ENCODE data around the gene ATP6V0E1.
"Not testable (repeated sequence)": the region's sequence is repeated elsewhere in the genome, so short reads cannot be mapped to it uniquely, and the experiment has no call there.

Gene ATP6V0E1

DNA sequence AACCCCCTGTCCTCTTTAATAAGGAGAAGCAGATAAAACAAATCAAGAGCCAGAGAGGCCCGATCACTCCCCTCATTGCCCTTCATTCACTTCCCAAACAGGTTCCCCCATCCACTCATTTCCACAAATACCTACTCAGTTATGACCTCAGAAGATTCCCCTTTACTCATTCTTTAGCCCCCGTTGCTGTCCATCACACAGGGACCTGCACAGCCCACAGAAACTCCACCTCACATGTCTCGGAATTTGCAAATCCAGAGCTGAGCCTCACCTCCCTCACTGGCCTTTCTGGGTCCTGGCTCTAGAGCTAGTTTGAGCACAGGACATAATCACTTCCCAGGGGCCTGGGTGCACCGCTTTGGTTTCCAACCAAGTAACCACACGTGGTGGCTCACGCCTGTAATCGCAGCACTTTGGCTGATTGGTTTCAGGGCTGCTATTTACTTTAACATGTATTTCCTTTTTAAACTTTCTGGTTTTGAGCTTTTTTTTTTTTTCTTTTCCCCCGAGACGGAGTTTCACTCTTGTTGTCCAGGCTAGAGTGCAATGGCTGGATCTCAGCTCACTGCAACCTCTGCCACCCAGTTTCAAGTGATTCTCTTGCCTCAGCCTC is 17.8 kb downstream of the ATP6V0E1 start:
- DNase-seq (ENCODE audit: extremely low read depth in 1 of 2, low read depth in 1 of 2): no peak

DNA sequence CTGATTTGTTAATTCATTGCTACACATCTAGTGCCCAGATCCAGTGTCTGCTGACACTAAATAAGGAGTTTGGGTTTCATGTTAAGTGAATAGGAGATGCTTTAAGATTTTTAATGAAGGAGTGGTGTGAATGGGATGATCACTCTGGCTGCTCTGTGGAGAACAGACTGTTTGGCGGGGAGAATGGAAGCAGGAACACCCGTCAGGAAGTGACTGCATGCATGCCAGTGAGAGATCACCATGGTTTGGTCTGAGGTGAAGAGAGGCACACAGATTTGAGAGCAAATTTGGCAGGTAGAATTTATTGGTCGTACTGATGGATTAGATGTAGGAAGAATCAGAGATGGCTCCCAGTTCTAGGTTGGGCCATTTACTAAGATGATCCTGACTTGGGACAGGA is 19.8 kb downstream of the ATP6V0E1 start:
- no peak for DNase-seq (ENCODE audit: extremely low read depth in 1 of 2, low read depth in 1 of 2)

DNA sequence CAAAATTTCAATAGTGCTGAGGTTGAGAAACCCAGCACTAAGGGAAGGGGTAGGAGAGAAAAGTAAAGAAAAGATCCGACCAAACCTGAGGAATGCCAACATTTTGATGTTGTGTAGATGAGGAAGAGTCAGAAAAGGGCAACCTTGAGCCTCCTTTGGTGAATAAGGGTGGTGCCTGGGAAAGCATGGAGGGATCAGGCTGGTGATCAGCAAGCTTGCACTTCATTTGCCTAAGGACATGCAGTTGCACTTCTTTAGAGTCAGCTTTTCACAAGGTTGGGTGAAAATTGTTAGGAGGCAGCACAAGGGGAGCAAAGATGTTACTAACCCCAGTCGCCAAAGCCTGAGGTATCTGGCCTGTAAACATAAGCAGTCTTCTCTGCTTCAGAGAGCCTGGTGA is 20.4 kb downstream of the ATP6V0E1 start:
- no peak for DNase-seq (ENCODE audit: extremely low read depth in 1 of 2, low read depth in 1 of 2)

DNA sequence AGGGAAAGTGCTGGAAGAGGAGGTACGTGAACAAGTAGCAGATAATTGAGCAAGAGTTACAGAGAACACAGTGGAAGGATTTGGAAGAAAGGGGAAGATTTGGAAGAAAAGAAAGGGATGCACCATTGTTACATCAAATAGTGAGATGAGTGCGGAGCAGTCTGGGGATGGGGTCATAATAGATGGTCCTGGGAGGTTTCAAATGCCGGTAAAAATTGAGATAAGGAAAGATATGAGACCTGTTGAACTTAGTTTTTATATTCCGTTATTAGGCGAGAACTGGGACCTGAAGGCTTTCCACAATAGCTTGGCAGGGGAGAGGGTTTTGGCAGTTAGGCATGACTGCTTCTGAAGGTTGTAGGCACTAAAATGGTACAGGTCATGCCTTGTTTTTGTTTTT is 20.9 kb downstream of the ATP6V0E1 start:
- DNase-seq (ENCODE audit: extremely low read depth in 1 of 2, low read depth in 1 of 2): no peak

DNA sequence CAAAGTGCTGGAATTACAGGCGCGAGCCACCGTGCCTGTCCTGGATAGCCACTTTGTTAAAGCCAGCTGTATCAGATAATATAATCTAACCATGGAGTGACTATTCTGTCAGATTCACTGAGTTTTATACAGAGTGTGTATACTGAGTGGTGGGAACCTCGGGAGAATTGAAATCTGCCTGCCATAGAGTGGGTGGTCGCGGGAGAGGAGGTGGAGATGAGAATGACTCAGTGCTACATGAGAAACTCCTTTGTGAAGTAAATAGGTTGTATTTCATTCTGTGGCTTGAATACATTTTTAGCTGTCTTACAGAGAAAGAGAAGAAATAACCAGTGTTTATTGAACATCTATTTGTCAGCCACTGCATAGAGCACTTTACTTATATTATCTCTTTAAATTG is 26.4 kb downstream of the ATP6V0E1 start:
- no peak for DNase-seq (ENCODE audit: extremely low read depth in 1 of 2, low read depth in 1 of 2)

DNA sequence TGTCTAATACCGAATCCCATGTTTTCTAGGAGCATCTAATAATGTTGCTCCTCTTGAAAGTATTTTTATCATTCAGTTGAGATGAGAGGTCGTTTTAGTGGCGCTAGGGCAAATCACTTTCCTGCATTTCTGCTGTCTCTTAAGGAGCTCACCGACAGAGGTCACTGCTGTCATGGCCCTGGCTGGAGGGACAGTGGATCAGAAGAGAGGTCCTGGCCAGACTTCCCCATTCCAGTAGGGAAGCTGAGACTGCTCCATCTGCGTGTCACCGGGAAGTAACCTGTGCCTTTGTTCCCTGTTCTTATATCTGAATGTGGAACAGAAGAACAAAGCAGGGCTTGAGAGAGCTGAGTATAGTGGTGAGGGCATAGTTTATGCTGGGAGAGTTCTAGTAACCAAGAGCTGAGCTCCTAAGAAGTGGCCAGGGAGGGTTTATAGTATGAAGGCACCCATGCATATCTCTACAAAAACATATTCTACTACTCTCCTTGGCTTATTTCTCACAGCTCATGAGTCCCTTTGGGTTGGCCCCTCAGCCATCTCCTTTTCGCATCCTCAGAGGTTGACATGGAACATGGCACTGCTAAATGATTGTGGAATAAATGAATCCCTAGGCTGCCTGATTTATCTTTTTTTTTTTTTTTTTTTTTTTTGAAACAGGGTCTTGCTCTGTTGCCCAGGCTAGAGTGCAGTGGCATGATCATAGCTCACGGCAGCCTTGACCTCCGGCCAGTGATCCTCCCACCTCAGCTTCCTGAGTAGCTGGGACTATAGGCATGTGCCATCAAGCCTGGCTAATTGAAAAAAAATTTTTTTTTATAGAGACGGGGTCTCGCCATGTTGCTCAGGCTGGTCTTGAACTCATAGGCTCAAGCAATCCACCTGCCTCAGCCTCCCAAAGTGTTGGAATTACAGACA is 27.2 kb downstream of the ATP6V0E1 start:
- no peak for DNase-seq (ENCODE audit: extremely low read depth in 1 of 2, low read depth in 1 of 2)

DNA sequence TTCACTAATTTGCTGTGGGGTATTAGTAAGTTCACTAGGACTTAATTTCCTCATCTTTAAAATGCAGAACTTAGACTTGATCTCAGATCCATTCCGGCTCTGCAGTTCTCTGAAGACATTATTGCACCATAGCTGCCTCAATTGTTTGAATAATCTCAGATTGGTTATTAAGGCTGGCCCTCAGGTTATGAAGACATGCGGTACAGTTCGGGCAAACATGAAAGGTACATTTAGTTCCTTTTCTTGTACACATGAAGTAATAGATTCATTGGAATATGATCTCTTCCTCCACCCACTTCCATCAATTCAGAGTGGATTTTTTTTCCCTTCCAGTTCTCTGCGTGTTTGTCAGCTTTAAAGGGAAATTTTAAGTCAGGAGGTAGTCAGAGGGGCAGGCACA is 28.0 kb downstream of the ATP6V0E1 start:
- no peak for DNase-seq (ENCODE audit: extremely low read depth in 1 of 2, low read depth in 1 of 2)

DNA sequence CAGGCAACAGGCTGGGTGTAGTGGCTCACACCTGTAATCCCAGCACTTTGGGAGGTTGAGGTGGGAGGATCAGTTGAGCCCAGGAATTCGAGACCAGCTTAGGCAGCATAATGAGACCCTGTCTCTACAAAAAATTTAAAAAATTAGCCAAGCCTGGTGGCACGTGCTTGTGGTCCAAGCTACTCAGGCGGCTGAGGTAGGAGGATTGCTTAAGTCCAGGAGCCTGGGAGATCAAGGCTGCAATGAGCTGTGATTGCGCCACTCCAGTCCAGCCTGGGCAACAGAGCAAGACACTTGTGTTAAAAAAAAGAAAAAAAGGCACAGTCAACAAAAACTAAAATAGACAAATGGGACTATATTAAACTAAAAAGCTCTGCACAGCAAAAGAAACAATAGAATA is 29.3 kb downstream of the ATP6V0E1 start:
- no peak for DNase-seq (ENCODE audit: extremely low read depth in 1 of 2, low read depth in 1 of 2)

DNA sequence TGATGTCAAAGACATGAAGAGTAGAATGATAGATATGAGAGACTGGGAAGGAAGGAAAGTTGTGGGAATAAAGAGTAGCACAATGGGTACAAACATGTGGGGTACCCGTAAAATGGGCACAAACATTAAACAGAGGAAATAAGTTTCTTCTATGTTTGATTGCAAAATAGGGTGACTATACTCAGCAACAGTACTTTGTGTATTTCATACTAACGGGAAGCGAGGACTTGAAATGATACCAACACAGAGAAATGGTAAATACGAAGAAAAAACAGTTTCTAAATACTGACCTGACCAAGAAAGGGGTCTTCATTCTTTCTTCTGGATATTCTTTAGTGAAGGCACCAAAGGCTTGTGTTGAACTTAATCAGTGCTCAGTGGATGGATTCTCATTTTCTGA is 31.1 kb downstream of the ATP6V0E1 start:
- no peak for DNase-seq (ENCODE audit: extremely low read depth in 1 of 2, low read depth in 1 of 2)

DNA sequence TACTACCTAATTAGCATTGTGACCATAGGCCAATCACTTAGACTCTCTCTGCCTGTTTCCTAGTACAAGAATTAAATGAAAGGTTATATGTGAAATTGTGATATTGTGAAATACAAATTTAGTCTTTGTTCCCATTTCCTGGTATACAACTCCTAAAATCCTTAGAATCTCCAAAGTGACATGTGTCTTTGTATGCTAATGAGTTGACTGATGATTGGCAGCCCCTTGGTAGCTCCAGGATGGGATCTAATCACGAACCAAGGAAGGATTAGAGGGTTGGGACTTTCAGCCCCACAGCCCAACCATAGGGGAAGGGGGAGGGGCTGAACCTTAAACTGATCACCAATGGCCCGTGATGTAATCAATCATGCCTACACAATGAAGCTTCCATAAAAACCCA is 31.6 kb downstream of the ATP6V0E1 start:
- DNase-seq (ENCODE audit: extremely low read depth in 1 of 2, low read depth in 1 of 2): no peak

DNA sequence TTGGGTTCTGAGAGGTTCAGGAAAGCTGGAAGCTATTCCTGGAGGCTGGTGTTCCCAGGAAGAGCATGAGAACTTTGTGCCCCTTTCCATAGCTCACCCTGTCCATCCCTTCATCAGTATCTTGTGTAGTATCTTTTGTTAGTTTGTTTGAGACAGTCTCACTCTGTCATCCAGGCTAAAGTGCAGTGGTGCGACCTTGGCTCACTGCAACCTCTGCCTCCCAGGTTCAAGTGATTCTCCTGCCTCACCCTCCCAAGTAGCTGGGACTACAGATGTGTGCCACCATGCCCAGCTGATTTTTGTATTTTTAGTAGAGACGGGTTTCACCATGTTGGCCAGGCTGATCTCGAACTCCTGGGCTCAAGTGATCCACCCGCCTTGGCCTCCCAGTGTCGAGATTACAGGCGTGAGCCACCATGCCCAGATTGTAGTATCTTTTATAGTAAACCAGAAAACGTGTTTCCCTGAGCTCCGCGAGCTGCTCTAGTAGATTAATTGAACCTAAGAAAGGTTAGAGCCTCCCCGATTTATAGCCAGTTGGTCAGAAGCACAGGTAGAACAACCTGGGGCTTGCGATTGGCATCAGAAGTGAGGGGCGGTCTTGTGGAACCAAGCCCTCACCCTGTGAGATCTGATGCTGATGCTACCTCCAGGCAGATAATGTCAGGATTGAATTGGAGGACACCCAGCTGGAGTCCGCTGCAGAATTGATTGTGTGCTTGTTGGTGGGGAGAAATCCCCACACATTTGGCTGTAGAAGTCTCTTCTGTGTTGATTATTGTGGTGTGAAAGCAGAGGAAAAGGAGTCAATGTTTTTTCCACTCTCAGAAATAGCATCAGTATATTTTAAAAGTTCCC is 32.3 kb downstream of the ATP6V0E1 start:
- no peak for DNase-seq (ENCODE audit: extremely low read depth in 1 of 2, low read depth in 1 of 2)

DNA sequence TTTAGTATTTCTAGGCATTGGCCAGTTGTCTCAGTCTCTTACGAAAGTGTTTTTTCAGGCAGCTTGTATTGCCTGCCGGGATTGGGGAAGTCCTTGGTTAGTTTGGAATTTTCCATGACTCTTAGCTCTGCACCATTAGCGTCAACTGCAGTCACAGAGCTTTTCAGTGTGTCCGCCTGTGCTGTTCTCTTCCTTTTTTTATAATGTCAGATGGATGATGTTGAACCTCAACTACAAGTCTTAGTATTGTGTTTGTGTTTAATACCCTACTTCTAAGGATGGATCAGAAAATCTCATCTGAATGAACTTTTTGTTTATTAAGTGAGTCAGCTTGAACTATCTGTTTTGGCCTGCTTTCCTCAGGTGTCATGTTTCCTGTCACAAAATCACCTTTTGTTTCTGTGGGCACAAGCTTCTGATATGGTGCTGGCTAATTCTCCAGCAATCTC is 33.1 kb downstream of the ATP6V0E1 start:
- DNase-seq (ENCODE audit: extremely low read depth in 1 of 2, low read depth in 1 of 2): no peak

DNA sequence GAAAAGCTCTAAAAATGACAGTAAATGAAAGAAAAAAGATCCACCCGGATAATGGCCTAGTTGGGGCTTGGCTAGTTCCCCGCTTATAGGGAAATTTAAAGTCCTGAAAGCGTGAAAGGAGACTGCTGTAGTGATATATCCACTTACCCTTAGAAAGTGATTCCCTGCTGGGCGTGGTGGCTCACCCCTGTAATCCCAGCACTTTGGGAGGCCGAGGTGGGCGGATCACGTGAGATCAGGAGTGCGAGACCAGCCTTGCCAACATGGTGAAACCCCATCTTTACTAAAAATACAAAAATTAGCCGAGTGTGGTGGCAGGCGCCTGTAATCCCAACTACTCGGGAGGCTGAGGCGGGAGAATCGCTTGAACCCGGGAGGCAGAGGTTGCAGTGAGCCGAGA is 33.5 kb downstream of the ATP6V0E1 start:
- not testable (repeated sequence) for DNase-seq (ENCODE audit: extremely low read depth in 1 of 2, low read depth in 1 of 2)

DNA sequence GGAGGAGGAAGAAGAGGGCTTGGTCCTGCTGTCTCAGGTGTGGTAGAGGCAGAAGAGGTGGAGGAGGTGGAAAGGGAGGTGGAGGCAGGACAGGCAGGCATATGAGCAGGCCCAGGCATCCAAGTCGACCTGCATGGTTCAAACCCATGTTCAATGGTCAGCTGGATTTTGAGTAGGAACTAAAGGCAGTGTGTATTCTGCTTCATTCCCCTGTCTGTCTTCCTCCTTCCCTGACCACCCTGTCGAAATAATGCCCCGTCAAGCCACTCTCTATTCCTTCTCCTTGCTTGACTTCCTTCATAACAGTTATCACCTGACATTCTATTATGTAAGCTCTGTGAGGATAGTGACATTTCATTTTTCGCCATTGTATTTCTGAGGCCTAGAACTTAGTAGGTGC is 34.8 kb downstream of the ATP6V0E1 start:
- DNase-seq (ENCODE audit: extremely low read depth in 1 of 2, low read depth in 1 of 2): no peak

DNA sequence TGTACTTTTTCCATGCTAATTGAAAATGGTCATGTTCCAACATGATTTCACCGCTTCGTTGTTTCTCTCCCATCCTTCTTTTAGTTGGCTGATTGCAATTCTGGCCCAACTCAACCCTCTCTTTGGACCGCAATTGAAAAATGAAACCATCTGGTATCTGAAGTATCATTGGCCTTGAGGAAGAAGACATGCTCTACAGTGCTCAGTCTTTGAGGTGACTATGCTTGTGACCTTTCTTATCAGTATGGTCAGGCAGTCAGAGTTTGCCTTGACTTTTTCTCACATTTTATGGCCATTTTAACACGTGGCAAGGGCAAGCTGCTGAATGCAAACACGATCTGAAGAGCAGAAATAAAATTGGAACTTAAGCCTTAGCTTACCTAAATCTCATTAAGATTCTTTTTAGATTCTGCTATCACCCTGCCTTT is 36.6 kb downstream of the ATP6V0E1 start:
- no peak for DNase-seq (ENCODE audit: extremely low read depth in 1 of 2, low read depth in 1 of 2)

DNA sequence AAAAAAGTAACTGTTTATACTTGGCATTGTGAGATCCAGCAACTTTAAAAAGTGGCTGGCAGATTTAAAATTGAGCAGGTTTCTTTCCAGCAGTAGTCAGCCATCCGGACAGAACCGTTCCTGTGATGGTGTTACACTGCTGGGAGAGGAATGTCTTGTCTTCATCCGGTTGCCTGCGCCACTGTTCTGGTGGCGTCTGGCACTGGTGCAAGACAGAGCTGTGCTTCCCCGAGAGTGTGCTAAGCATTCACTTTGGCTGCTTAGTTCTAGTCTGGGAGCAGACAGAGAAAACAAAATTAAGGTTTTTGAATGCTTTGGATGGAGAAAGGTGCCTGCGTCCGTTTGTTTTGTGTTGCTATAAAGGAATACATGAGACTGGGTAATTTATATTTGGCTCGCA is 37.1 kb downstream of the ATP6V0E1 start:
- no peak for DNase-seq (ENCODE audit: extremely low read depth in 1 of 2, low read depth in 1 of 2)

DNA sequence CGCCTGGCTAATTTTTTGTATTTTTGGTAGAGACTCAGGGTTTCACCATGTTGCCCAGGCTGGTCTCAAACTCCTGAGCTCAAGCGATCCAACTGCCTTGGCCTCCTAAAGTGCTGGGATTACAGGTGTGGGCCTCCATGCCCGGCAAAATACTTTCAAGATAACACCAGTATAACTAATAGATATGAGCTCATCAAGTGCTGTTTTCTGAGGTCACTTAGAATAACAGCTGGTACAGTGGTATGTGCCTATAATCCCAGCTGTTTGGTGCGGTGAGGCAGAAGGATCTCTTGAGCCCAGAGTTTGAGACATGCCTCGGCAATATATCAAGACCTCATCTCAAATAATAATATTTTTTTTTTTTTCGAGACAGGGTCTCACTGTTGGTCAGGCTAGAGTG is 42.1 kb downstream of the ATP6V0E1 start:
- DNase-seq (ENCODE audit: extremely low read depth in 1 of 2, low read depth in 1 of 2): no peak

DNA sequence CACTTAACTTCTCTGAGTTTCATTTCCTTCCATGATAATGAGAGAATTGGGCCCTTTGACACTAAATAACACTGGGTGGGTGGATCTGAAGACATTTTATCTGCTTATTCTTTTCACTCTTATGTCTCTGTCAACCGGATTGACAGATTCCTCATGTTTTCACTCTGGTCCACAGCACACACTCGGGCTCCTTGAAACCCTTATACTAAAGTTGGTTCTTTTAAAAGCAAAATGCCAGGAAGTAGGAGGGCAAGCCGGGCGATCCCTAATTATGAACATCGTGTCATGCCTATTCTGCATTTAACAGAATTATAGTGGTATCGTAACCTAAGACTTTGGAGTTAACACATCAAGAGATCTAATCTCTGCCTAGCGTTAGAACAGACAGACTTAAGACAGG is 44.3 kb downstream of the ATP6V0E1 start:
- no peak for DNase-seq (ENCODE audit: extremely low read depth in 1 of 2, low read depth in 1 of 2)

DNA sequence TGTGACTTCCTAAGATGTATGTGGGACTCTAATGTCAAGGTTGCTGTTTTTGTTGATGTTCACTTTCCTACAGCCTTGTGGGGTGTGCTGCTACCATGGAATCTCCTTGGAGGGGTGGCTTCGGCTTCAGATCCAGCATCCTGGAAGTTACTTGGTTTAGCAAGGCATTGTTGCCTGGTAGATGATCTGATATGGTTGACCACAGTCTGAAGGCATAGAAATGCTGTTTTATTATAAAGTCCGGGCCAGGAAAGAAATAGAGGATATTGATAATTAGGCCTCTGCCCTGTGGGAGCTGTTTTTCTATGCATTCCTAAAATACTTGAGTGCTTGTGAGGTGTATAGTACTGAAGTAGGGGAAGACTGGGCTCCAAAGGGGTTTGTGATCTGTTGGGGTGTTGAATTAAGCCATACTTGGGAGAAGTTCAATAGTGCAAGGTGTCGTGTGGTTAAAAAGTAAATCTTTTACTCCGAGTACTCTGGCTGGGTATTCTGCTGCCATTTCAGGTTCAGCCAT is 45.3 kb downstream of the ATP6V0E1 start:
- DNase-seq (ENCODE audit: extremely low read depth in 1 of 2, low read depth in 1 of 2): no peak

DNA sequence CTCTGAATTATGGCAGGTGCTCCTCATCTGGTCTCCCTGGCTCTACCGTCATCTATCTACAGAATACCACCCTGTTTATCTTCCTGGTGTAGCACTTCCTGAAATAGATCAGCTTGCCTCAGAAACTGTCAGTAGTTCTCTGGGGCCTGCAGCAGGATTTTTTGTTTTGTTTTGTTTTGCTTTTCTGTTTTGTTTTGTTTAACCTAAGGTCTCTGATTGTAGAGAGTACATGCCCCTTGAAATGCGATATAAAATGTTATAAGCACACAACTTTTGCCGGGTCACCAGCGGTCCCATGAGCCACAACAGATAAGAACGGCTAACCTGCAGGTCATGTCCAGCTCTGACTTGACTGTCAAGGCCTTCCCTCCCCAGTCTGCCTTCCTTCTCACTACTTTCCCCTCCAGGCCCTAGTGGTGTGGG is 45.9 kb downstream of the ATP6V0E1 start:
- DNase-seq (ENCODE audit: extremely low read depth in 1 of 2, low read depth in 1 of 2): no peak

DNA sequence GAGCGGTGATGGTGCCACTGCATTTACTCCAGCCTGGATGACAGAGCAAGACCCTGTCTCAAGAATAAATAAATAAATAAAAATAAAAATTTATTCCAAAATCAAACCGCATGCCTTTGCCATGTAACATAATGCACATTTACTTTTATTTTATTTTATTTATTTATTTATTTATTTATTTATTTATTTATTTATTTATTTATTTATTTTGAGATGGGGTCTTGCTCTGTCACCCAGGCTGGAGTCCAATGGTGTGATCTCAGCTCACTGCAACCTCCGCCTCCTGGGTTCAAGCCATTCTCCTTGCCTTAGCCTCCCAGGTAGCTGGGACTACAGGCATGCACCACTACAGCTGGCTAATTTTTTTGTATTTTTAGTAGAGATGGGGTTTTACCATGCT is 48.5 kb downstream of the ATP6V0E1 start:
- DNase-seq (ENCODE audit: extremely low read depth in 1 of 2, low read depth in 1 of 2): not testable (repeated sequence)

All from activated CD8-positive, alpha-beta memory T cell treated with anti-CD3 and anti-CD28 coated beads for 1 hour (primary cell).